ENCODE data around the gene BSG. TPM values are rescaled to one million over a fixed set of nuclear protein-coding genes. Genes with fewer than 3 reads are reported as not detected.

The BSG gene
- total RNA-seq, 3 donors from 2014 or later: 270 to 515 (median 282) TPM

- no peaks in the 10 kb centered on the region for H3K36me3 ChIP-seq
- H3K9me3 ChIP-seq: no peaks in the 10 kb centered on the region
- intact Hi-C loops (cut with DNase I; ENCODE audit: low total_unique reads): no loop called here
- H3K27ac ChIP-seq: no peak overlapping the region
- TF ChIP-seq POLR2AphosphoS5 (IDR thresholded peaks at IDR 0.05): peak in 2 of 3 donors; percentile 38 to 39
- no peak for TF ChIP-seq POLR2A (IDR thresholded peaks at IDR 0.05)
- H3K4me1 ChIP-seq: no peaks in the 10 kb centered on the region
- peak in 1 of 2 donors; percentile 43 for DNase-seq (ENCODE audit: low spot score in 2 of 2)
- no peaks in the 10 kb centered on the region for H3K27me3 ChIP-seq
- H3K4me3 ChIP-seq: no peak overlapping the region
Measured at GRCh38 chr19:566403-566802, 6.0 kb upstream of the BSG start.

- no peaks in the 10 kb centered on the region for H3K36me3 ChIP-seq
- no peak for DNase-seq (ENCODE audit: low spot score in 2 of 2)
- H3K4me3 ChIP-seq: no peak overlapping the region
- H3K9me3 ChIP-seq: no peaks in the 10 kb centered on the region
- intact Hi-C loops (cut with DNase I; ENCODE audit: low total_unique reads): no loop called here
- no peak overlapping the region for H3K27ac ChIP-seq
- no peaks in the 10 kb centered on the region for H3K27me3 ChIP-seq
- TF ChIP-seq, protein P1, sequence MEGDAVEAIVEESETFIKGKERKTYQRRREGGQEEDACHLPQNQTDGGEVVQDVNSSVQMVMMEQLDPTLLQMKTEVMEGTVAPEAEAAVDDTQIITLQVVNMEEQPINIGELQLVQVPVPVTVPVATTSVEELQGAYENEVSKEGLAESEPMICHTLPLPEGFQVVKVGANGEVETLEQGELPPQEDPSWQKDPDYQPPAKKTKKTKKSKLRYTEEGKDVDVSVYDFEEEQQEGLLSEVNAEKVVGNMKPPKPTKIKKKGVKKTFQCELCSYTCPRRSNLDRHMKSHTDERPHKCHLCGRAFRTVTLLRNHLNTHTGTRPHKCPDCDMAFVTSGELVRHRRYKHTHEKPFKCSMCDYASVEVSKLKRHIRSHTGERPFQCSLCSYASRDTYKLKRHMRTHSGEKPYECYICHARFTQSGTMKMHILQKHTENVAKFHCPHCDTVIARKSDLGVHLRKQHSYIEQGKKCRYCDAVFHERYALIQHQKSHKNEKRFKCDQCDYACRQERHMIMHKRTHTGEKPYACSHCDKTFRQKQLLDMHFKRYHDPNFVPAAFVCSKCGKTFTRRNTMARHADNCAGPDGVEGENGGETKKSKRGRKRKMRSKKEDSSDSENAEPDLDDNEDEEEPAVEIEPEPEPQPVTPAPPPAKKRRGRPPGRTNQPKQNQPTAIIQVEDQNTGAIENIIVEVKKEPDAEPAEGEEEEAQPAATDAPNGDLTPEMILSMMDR (IDR thresholded peaks at IDR 0.05): no peak
- TF ChIP-seq POLR2A (IDR thresholded peaks at IDR 0.05) (no peak), POLR2AphosphoS5 (IDR thresholded peaks at IDR 0.05) (no peak)
- no peaks in the 10 kb centered on the region for H3K4me1 ChIP-seq
Measured at GRCh38 chr19:566844-567243, 5.6 kb upstream of the BSG start.

DNA sequence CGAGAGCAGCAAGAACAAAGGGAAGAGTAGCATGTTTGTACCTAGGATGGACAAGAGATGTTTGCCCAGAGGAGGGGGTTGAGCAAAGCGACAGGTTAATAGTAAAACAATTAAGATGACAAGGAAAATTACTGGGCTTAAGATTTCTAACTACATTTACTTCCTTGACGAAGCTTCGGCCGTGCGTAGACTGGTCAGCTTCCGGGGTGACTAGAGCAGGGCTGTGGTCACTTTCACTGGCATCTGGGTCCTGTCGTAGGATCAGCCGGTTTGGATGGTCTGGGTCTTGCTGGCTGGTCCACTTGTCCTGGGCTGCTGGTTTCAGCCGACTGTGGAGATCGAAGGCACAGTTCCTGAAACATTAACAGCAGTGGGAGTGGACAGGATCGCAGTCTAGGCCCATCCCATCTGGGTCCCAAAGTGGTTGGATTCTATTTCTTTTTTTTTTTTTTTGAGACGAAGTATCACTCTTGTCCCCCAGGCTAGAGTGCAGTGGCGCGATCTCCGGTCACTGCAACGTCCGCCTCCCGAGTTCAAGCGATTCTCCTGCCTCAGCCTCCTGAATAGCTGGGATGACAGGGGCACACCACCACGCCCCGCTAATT is 5.0 kb upstream of the BSG start:
- no peaks in the 10 kb centered on the region for H3K36me3 ChIP-seq
- no peak overlapping the region for H3K27ac ChIP-seq

DNA sequence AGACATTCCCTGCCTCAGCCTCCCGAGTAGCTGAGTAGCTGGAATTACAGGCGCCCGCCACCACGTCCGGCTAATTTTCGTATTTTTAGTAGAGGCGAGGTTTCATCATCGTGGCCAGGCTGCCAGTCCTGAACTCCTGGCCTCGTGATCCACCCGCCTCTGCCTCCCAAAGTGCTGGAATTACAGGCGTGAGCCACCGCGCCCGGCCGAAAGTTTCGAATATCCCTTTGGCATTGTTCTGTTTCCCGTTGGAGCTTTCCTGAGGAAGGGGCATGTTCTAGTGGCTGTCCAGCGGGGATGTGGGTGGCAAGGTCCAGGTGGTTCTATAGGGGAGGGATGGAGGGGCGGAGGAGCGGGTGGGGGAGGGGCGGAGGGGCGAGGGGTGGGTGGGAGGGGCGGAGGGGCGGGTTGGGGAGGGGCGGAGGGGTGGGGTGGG is 2.1 kb upstream of the BSG start:
- no peak for DNase-seq (ENCODE audit: low spot score in 2 of 2)
- TF ChIP-seq, protein P1 (IDR thresholded peaks at IDR 0.05): no peak
- TF ChIP-seq POLR2AphosphoS5 (IDR thresholded peaks at IDR 0.05) (no peak), POLR2A (IDR thresholded peaks at IDR 0.05) (no peak)
- no peak overlapping the region for H3K4me3 ChIP-seq
- peaks cover 6 to 11% of the 10 kb centered on the region in 2 donors for H3K4me1 ChIP-seq
- intact Hi-C loops (cut with DNase I; ENCODE audit: low total_unique reads): no loop called here
- H3K9me3 ChIP-seq: no peaks in the 10 kb centered on the region
- no peaks in the 10 kb centered on the region for H3K27me3 ChIP-seq
- no peak overlapping the region for H3K27ac ChIP-seq
- no peaks in the 10 kb centered on the region for H3K36me3 ChIP-seq

More for the DNA sequence above, 5.0 kb upstream of the BSG start:
- Histone ChIP-seq H3K9me3 (no peaks in the 10 kb centered on the region), H3K4me1 (no peaks in the 10 kb centered on the region), H3K27me3 (no peaks in the 10 kb centered on the region), H3K4me3 (no peak overlapping the region)
- intact Hi-C loops (cut with DNase I; ENCODE audit: low total_unique reads): no loop called here
- TF ChIP-seq POLR2A (IDR thresholded peaks at IDR 0.05): no peak
- TF ChIP-seq, protein P1 (IDR thresholded peaks at IDR 0.05): no peak
- TF ChIP-seq POLR2AphosphoS5 (IDR thresholded peaks at IDR 0.05): no peak
- DNase-seq (ENCODE audit: low spot score in 2 of 2): no peak

GRCh38 chr19:570937-571565 is 1.3 kb upstream of the BSG start:
- peak overlapping the region; percentile 76 to 99 (median 92) for H3K4me3 ChIP-seq
- no peaks in the 10 kb centered on the region for H3K36me3 ChIP-seq
- TF ChIP-seq POLR2A (IDR thresholded peaks at IDR 0.05): no peak
- peak; percentile 36 to 43 (median 40) for TF ChIP-seq POLR2AphosphoS5 (IDR thresholded peaks at IDR 0.05)
- no peaks in the 10 kb centered on the region for H3K27me3 ChIP-seq
- DNase-seq (ENCODE audit: low spot score in 2 of 2): peak; percentile 67 to 76
- intact Hi-C loops (cut with DNase I; ENCODE audit: low total_unique reads): no loop called here
- H3K27ac ChIP-seq: peak overlapping the region; percentile 85 to 87
- no peaks in the 10 kb centered on the region for H3K9me3 ChIP-seq
- H3K4me1 ChIP-seq: peaks cover 11 to 19% of the 10 kb centered on the region in 2 donors

- Histone ChIP-seq H3K27me3 (no peaks in the 10 kb centered on the region), H3K27ac (peak overlapping the region; percentile 85 to 87), H3K9me3 (no peaks in the 10 kb centered on the region), H3K4me3 (peak overlapping the region; percentile 76 to 99 (median 92)), H3K36me3 (no peaks in the 10 kb centered on the region), H3K4me1 (peaks cover 11 to 23% of the 10 kb centered on the region in 2 donors)
- TF ChIP-seq POLR2A (IDR thresholded peaks at IDR 0.05): no peak
- TF ChIP-seq, protein P1 (IDR thresholded peaks at IDR 0.05): no peak
- TF ChIP-seq POLR2AphosphoS5 (IDR thresholded peaks at IDR 0.05): no peak
- no peak for DNase-seq (ENCODE audit: low spot score in 2 of 2)
- intact Hi-C loops (cut with DNase I; ENCODE audit: low total_unique reads): no loop called here
Measured at GRCh38 chr19:571566-571974, 826 bp upstream of the BSG start.

Measured in breast epithelium (tissue), 4 donors.